Measurements from ENCODE around the gene GRAMD1A. TPM values are rescaled to one million over a fixed set of nuclear protein-coding genes. Genes with fewer than 3 reads are reported as not detected.

Gene GRAMD1A
- total and polyA plus RNA-seq, 9 donors: 44.5 to 93.7 (median 71.6) TPM

DNA sequence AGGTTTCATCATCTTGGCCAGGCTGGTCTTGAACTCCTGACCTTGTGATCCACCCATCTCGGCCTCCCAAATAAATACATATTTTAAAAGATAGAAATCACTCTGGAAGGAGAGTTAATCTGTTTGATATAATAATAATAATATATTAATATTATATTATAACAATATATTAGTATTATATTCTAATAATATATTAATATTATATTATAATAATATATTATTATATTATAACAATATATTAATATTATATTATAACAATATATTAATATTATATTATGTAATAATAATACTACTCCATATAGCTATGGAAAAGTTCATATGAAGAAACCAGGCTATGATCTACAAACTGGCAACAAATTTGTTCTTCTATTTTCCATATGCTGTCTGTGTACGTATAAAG is 58.2 kb downstream of the GRAMD1A start:
- Histone ChIP-seq H3K27me3 (no peaks in the 10 kb centered on the region), H3K9me3 (no peaks in the 10 kb centered on the region), H3K27ac (no peak overlapping the region), H3K4me3 (no peak overlapping the region), H3K4me1 (ENCODE audit: insufficient read depth) (no peaks in the 10 kb centered on the region), H3K36me3 (no peaks in the 10 kb centered on the region)
- TF ChIP-seq CTCF (IDR thresholded peaks at IDR 0.05): no peak
- no peak for DNase-seq
- intact Hi-C loops (cut with DNase I): no loop called here
- WGBS, 3 donors: 57 to 74% (median 68%) methylated on average over 2 of the region's 2 CpGs

DNA sequence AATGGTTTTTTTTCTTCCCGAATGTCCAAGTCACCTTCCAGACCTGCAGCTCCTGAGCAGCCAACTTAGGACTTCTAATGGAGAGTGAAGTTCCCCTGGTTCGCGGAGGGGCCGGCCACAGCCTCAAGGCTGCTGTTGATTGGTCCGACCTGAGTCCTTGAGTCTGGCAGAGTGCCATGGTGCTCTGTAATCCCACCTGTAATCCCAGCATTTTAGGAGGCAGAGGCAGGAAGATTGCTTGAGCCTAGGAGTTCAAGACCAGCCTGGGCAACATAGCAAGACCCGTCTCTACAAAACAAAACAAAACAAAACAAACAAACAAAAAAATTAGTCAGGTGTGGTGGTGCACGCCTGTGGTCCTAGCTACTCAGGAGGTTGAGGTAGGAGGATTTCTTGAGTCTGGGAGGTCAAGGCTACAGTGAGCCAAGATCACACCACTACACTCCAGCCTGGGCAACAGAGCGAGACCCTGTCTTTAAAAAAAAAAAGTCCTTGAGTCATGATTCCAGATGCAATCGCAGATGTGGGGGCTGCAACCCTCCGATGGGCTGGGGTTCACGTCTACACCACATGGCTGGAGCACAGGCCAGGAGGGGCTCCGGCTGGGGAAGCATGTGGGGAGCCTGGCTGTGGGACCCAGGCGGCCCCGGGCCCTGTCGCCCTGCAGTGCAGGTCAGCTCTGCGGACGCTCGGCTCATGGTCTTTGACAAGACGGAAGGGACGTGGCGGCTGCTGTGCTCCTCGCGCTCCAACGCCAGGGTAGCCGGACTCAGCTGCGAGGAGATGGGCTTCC is 59.1 kb downstream of the GRAMD1A start:
- Histone ChIP-seq H3K4me3 (no peak overlapping the region), H3K36me3 (no peaks in the 10 kb centered on the region), H3K9me3 (no peaks in the 10 kb centered on the region), H3K27me3 (no peaks in the 10 kb centered on the region), H3K4me1 (ENCODE audit: insufficient read depth) (no peaks in the 10 kb centered on the region), H3K27ac (no peak overlapping the region)
- no peak for DNase-seq
- intact Hi-C loops (cut with DNase I): no loop called here
- WGBS, 3 donors: 72 to 76% (median 73%) methylated on average over 25 to 26 of the region's 26 CpGs
- TF ChIP-seq POLR2A (IDR thresholded peaks at IDR 0.05): no peak
- TF ChIP-seq CTCF (IDR thresholded peaks at IDR 0.05): no peak
- no peak for TF ChIP-seq EP300 (IDR thresholded peaks at IDR 0.05)

- Histone ChIP-seq H3K36me3 (no peaks in the 10 kb centered on the region), H3K4me1 (ENCODE audit: insufficient read depth) (no peaks in the 10 kb centered on the region), H3K4me3 (no peak overlapping the region), H3K27ac (no peak overlapping the region), H3K9me3 (no peaks in the 10 kb centered on the region), H3K27me3 (no peaks in the 10 kb centered on the region)
- no peak for DNase-seq
- 81 to 86% (median 84%) methylated on average over 13 to 15 of the region's 15 CpGs for WGBS, 3 donors
- no peak for TF ChIP-seq CTCF (IDR thresholded peaks at IDR 0.05)
- TF ChIP-seq EP300 (IDR thresholded peaks at IDR 0.05): no peak
- no peak for TF ChIP-seq POLR2A (IDR thresholded peaks at IDR 0.05)
- intact Hi-C loops (cut with DNase I): no loop called here
These were observed 59.6 kb downstream of the GRAMD1A start for GRCh38 chr19:35059799-35060091.

- H3K4me3 ChIP-seq: no peak overlapping the region
- no peaks in the 10 kb centered on the region for H3K9me3 ChIP-seq
- no peak overlapping the region for H3K27ac ChIP-seq
- no peak for DNase-seq
- intact Hi-C loops (cut with DNase I): no loop called here
- 86 to 91% (median 86%) methylated on average over 28 to 29 of the region's 29 CpGs for WGBS, 3 donors
- no peaks in the 10 kb centered on the region for H3K36me3 ChIP-seq
- TF ChIP-seq CTCF (IDR thresholded peaks at IDR 0.05) (no peak), EP300 (IDR thresholded peaks at IDR 0.05) (no peak), POLR2A (IDR thresholded peaks at IDR 0.05) (no peak)
- no peaks in the 10 kb centered on the region for H3K27me3 ChIP-seq
- H3K4me1 ChIP-seq (ENCODE audit: insufficient read depth): no peaks in the 10 kb centered on the region
These were observed 60.2 kb downstream of the GRAMD1A start for GRCh38 chr19:35060160-35060855.
